Dermis blood vessel endothelial cell (primary cell): ENCODE measurements around the gene GNAI2. TPM values are rescaled to one million over a fixed set of nuclear protein-coding genes. Genes with fewer than 3 reads are reported as not detected.
"Not testable (repeated sequence)": the region's sequence is repeated elsewhere in the genome, so short reads cannot be mapped to it uniquely, and the experiment has no call there.

Source experiments
- DNase-seq: peaks from one replicate; pipeline ENCODE4 v3.0.0; 2010
- total RNA-seq: library from RNA; depleted of rRNA; stranded (reverse); fragments of >200 nt; gene quantifications from 2 replicates; pipeline ENCODE4 v1.2.3, GENCODE V29; 2014

GNAI2 gene
- total RNA-seq, 1 donor from 2014 or later = 624 TPM

DNA sequence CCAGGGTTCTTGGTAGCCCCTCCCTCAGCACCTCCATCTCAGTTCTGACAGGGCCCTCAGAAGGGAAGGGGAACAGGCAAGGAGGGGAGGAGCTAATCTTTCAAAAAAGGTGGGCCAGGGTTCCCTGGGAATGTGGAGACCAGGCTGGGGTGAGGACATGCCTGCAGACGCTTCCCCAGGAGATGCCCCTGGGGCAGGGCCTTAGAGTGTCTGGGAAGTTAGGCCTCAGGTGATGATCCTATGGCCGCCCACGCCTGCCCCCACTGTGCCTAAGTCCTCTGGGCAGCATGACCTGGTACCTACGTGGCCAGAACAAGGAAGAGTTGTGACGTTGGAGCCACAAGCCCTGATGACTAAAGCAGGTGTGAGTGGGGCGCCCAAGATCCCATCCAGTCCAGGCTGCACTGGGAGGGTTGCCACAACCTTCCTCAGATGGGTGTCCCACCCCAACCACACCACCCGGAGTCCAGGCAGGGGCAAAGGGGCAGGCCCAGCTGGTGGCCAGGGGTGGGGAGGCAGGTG, 29.0 kb downstream of the GNAI2 start:
- DNase-seq = no peak

DNA sequence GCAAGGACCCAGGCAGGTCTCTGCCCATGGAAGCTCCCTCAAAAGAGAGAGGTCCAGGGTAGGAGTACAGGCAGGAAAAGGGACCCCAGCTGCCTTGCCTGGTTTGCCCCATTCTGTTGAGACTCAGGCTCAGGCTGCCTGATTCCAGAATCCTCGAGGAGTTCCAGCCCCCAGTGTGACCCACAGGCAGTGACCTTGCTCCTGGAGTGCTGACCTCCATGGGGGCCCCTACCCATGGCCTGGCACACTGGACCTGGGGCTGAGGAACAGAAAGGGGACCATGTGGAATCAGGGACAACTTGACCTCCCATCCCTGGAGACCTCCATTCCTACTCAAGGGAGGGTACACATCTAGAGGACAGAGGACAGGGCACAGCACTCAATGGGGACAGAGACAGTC, 29.6 kb downstream of the GNAI2 start:
- no peak for DNase-seq

DNA sequence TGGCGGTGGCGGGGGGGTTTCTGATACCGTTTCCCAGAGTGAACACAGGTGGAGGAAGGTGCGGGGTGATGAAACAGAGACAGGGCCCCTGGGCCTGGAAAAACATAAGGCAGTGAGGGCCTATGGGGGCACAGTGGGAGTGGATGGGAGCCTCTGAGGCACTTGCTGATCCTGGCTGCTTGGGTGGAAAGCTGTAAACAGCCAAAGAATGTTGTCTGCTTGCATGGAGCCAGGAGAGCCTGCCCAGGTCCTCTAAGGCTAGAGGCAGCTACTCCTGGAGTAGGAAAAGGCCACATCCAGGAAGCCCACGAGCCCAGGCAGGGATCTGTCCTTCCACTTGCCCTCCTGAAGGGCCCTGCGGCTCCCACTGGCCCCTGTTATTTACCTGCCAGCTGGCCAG, 30.0 kb downstream of the GNAI2 start:
- DNase-seq = no peak

DNA sequence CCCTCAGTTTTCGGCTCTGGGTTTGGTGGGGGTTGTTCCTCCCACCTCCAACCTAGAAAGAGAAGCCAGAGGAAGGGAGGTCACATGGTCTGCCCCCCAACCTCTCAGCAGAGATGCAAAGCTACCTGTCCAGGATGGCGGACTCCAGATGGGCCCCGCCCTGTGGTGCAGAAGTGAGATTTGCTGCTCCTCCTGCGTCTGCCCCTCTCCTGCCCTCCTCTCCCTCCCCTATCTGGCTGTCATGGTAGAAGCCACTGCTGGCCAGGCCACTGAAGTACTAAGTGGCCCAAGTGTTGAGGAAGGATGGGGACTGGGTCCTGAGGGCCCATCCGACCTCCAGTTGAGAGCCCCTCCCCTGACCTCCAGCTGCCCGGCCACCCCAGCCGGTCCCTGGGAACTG, 30.8 kb downstream of the GNAI2 start:
- no peak for DNase-seq

DNA sequence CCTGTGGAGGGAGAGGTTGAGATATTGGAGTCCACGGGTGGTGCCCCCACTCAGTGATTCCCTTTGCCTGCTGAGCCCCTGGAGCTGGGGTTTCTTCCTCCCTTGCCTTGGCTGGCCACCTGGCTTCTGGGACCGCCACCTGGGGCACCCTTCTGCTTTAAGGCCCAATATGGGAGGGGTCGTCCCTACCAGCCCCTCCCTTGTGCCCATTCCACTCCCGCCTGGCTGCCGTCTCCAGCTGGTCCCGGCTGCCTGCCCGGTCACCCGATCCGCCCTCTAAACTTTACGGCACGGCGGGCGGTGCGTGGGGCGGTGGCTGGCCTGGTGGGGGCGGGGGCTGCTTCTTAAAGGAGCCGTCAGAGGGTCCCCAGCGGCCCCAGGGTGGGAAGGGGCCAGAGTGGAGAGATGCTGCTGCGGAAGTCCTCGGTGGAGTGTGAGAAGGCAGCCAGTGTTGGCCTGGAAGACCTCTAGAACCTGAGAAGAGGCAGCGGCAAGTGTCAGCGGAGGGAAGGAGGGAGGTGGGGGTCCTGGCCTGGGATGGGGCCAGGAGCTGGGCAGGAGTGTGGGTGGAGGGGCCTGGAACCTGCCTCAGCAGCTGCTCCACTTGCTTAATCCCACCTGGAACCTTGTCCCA, 31.4 kb downstream of the GNAI2 start:
- DNase-seq = no peak

DNA sequence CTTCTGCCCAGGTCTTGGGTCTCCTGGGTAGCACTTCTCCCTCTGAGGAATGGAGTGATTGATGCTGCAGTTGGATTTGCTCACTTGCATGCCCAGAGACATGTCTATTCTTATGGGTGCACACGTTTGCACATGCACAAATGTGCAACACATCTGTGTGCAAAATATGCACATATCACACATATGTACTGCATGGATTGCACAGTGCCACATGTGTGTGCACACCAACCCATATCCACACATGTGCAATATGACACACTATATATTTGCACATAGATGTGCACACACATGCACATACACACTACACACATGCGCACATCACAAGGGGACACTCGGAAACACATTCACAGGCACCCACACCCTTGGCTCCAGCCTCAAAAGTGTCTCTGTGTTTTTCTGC, 32.3 kb downstream of the GNAI2 start:
- DNase-seq = no peak

DNA sequence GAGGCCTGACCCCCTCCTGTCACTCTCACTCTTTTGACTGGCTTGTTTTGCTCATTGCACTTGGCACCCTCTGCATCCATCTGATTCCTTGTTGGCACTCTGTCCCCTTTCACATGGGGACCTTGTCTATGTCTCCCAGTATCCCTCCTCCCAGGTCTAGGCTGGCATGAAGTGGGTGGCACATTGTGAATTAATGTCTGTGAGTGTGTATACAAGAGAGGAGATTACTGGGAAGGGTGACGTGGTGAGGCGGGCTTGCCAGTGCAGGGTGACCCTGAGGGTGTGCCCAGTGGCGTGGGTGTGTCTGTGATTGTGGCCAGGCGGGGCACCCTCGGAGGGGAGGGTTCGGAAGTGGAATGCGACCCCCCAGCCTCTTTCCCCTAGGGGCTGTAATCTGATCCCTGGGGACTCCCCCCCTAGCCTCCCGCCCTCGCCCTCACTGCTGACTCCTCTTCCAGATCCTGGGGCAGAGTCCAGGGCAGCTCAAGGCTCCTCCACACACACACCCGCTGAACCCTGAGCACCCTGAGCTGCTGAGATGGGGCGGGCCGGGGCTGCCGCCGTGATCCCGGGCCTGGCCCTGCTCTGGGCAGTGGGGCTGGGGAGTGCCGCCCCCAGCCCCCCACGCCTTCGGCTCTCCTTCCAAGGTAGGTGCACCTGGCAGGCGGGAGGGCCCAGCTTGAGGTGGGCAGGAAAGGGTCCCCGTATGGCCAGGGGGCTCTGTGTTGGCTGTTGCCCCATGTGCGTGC, 32.9 kb downstream of the GNAI2 start, which contains the start of gene SEMA3B:
Gene SEMA3B, plus strand, starts transcription at position 445 of the 749 bp plus-strand sequence. Its CDS starts 94 bp downstream, at position 539.
- DNase-seq = no peak

DNA sequence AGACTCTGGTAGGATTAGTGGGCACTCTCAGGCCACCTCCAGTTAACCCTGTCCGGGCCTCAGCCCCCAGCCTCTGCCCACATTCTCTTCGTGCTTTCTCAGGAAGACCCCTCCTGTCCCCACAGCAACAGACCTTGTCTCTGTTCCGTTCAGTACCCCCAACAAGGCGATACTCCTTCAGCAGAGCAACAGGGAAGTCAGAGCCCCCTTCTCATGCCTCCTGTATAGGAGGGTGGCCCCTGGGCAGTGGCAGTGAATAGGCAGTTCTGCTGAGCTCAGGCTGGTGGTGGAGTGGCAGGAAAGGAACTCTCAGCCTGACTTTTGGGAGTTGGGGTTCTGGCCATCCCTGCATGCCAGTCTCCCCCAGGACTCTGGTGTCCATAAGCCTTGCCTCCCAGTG, 33.5 kb downstream of the GNAI2 start:
- no peak for DNase-seq

DNA sequence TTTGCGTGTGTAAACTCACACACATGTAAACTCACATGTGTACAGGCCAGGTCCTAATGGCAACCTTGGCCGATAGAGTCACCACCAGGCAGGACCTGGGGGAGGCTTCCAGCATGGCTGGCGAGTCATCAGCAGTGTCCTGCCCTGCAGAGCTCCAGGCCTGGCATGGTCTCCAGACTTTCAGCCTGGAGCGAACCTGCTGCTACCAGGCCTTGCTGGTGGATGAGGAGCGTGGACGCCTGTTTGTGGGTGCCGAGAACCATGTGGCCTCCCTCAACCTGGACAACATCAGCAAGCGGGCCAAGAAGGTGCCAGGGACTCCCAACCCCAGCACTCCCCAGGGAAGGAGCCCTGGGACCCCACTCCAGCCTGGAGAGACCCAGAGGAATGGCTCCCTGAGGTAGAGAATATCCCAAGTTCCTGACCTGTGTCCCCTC, 34.0 kb downstream of the GNAI2 start:
- no peak for DNase-seq

DNA sequence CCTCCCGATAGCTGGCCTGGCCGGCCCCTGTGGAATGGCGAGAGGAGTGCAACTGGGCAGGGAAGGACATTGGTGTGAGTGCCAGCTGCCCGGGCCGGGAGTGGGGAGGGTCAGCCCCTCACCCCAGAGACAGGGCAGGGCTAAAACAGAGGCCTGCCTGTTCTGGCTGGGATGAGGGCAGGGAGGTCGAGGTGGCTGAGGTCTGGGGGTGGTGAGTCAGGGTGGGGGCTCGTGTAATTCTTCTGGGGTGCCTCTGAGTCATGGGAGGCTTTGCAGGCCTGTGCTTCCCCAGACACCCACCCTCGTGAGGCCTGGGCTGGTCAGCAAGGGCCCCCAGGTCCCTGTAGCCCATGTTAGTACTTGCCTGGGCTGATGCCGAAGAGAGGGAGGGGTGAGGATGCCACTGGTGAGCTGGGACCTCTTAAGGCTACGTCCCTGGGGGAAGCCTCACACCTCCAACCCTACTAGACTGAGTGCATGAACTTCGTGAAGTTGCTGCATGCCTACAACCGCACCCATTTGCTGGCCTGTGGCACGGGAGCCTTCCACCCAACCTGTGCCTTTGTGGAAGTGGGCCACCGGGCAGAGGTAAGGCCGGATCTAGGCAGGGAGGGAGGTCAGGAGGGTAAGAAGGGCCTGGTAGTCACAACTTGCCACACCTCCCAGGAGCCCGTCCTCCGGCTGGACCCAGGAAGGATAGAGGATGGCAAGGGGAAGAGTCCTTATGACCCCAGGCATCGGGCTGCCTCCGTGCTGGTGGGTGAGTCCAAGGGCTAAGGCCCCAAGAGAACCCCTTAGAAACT, 34.6 kb downstream of the GNAI2 start:
- no peak for DNase-seq

DNA sequence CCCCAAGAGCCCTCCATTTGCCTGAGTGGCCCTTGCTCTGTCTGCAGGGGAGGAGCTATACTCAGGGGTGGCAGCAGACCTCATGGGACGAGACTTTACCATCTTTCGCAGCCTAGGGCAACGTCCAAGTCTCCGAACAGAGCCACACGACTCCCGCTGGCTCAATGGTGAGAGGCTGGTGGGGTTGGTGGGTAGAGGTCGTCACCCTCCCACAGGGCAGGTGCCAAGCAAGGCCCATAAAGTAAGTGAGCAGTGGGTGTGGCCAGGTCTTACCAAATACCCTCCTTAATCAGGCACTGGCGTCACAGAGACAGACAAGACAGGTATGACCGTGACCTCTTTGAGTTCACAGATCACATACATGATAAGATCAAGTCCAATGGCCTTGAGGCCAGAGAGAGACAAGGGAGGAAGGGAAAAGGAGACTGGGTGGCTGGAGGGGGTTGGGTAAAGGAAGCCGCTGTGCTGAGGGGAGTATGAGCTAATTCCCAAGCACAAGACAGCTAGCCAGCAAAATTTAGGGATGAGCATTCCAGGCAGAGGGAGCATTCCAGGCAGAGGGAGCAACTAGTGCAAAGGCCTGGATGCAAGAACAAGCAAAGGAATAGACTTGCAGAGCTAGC, 35.4 kb downstream of the GNAI2 start:
- DNase-seq = no peak

DNA sequence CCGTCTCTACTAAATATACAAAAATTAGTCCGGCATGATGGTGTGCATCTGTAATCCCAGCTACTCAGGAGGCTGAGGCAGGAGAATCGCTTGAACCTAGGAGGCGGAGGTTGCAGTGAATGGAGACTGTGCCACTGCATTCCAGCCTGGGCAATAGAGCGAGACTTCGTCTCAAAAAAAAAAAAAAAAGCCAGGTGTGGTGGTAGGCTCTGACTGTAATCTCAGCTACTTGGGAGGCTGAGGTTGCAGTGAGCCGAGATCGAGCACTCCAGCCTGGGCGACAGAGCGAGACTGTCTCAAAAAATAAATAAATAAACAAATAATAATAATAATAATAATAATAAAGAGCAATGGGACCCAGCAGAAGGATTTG, 36.5 kb downstream of the GNAI2 start:
- not testable (repeated sequence) for DNase-seq

DNA sequence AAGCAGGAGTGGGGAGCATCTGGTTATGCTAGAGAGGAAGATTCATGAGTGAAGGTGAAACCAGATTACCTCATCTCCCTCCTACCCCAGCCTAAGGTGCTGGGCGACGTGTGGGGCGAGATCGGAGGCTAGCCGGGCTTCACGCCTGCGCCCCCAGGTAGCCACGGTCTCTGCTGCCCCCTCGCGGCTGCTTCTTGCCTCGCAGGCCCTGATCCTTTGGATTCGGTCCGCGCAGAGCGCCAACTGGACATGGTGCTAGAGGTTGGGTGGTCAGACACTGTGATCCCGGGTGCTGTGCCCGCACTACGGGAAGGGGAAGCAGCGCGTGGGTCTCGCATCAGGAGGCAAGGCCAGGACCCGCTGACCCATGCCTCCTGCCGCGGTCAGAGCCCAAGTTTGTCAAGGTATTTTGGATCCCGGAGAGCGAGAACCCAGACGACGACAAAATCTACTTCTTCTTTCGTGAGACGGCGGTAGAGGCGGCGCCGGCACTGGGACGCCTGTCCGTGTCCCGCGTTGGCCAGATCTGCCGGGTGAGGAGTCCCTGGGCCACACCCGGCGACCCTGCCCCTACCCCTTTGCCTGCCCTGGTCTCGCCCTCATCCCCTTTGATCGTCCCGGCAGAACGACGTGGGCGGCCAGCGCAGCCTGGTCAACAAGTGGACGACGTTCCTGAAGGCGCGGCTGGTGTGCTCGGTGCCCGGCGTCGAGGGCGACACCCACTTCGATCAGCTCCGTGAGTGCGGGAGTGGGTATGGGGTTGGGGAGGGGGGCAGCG, 37.1 kb downstream of the GNAI2 start:
- peak; percentile 88 for DNase-seq

DNA sequence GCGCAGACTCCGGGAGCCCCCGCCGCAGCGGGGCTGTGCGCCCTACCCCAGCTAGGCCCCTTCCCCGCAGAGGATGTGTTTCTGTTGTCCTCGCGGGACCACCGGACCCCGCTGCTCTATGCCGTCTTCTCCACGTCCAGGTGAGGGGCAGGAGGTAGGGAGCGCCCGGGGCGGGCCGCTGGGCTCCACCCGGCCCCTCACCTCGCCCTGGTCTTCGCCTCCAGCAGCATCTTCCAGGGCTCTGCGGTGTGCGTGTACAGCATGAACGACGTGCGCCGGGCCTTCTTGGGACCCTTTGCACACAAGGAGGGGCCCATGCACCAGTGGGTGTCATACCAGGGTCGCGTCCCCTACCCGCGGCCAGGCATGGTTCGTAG, 37.7 kb downstream of the GNAI2 start:
- DNase-seq = no peak

DNA sequence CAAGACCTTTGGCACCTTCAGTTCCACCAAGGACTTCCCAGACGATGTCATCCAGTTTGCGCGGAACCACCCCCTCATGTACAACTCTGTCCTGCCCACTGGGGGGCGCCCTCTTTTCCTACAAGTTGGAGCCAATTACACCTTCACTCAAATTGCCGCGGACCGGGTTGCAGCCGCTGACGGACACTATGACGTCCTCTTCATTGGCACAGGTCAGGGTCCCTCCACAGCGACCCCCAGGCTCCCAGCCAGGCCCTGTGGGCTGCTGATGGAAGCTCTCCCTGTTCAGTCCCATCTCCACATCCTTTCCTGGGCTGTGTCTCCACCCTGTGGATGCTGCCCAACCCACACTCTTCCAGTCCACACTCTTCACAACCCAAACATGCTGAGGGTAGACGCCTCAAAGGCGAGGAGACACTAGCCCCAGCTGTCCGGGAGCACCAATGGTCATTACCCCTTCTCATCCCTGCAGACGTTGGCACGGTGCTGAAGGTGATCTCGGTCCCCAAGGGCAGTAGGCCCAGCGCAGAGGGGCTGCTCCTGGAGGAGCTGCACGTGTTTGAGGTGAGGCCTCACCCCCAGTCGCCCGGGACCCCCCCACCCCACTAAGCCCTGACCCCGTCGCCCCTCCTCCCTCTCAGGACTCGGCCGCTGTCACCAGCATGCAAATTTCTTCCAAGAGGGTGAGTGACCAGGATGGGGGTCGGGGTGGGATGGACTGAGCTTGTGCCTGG, 38.5 kb downstream of the GNAI2 start:
- peak; percentile 86 for DNase-seq

DNA sequence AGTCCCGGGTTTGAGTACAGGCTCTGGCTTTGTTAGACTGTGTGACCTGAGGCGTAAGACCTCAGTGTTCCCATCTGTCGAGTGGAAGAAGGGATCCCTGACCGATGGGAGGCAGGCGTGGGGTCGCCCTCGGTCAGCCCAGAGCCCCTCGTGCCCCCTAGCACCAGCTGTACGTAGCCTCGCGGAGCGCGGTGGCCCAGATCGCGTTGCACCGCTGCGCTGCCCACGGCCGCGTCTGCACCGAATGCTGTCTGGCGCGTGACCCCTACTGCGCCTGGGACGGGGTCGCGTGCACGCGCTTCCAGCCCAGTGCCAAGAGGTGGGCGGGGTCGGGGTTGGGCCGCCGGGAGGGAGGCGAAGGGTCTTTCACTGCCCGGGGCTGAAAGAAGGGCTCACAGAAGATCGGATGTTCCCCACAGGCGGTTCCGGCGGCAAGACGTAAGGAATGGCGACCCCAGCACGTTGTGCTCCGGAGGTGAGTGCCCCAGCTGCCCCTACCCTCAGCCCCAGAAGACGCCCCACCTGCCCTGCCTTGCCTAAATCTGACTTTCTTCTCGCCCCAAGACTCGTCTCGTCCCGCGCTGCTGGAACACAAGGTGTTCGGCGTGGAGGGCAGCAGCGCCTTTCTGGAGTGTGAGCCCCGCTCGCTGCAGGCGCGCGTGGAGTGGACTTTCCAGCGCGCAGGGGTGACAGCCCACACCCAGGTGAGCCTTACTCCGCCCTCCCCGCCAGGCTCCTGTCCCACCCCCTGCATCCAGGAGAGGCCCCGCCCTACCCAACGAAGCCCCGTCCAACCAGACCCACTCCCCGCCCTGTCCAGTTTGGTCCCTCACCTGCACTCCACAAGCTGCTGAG, 39.4 kb downstream of the GNAI2 start:
- DNase-seq = no peak

DNA sequence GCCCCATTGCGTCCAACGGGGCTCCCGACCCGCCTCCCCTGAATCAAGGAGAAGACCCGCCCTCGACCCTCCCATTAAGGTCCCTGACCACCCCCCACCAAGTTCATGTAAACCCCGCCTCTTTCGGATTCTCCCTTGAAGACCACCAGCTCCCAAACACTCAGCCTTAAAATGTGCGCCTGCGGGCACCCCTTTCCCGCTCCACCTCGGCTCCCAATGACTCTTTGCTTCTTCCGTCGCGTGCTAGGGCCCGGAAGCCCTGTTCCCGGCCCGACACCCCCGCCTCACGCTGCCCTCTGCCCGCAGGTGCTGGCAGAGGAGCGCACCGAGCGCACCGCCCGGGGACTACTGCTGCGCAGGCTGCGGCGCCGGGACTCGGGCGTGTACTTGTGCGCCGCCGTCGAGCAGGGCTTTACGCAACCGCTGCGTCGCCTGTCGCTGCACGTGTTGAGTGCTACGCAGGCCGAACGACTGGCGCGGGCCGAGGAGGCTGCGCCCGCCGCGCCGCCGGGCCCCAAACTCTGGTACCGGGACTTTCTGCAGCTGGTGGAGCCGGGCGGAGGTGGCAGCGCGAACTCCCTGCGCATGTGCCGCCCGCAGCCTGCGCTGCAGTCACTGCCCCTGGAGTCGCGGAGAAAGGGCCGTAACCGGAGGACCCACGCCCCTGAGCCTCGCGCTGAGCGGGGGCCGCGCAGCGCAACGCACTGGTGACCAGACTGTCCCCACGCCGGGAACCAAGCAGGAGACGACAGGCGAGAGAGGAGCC, 40.2 kb downstream of the GNAI2 start:
- no peak for DNase-seq

DNA sequence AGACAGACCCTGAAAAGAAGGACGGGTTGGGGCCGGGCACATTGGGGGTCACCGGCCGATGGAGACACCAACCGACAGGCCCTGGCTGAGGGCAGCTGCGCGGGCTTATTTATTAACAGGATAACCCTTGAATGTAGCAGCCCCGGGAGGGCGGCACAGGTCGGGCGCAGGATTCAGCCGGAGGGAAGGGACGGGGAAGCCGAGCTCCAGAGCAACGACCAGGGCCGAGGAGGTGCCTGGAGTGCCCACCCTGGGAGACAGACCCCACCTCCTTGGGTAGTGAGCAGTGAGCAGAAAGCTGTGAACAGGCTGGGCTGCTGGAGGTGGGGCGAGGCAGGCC, 40.7 kb downstream of the GNAI2 start:
- no peak for DNase-seq

DNA sequence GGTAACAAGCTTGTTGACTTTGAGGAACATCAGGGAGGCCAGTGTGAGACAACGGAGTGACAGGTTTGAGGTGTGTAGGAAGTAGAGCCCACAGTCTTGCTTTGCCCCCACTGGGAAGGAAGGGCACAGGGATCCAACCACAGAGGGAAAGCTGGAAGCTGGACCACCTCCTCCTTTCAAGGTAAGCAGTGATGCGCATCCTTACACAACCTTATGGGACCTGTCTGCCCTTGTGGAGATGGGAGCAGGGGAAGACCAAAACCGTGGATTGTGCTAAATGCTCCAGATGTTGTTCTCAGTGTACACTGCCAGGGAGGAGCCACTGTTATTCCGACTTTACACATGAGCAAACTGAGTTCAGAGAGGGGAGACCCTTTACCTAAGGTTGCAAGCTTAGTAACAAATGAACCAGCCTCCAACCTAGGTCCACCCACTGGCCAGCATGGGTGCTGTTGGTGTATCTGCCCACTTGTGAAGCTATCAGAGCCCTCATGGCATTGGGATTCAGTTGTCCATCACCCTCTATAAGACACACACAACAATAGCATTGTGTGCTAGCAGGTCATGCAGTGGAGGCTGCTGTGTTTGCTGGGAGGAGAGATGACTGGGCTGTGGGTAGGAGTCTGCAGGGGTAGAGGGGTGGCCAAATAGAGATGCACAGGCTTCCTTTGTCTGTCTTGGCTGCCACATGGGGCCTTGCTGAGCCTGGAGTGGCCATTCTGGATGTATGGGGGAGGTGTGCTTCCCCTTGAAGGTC, 42.3 kb downstream of the GNAI2 start:
- no peak for DNase-seq
